Measurements from ENCODE around the gene SHE. TPM values are rescaled to one million over a fixed set of nuclear protein-coding genes. Genes with fewer than 3 reads are reported as not detected.

SHE gene
- total RNA-seq, 1 experiment from 2014 or later, result 0.79 TPM

GRCh38 chr1:154501423-154502065 is 668 bp downstream of the SHE start:
- Mint-ChIP-seq H3K4me3 (peak overlapping the region; percentile 70), H3K9me3 (0 out of 2 replicates have a peak, but pooled peaks cover 8% of the 10 kb centered on the region), H3K27me3 (ENCODE audit: low read depth) (peaks cover 77% of the 10 kb centered on the region), H3K27ac (no peak overlapping the region), H3K4me1 (peaks cover 11% of the 10 kb centered on the region), H3K36me3 (peaks cover 4% of the 10 kb centered on the region)
- TF ChIP-seq, protein P1, sequence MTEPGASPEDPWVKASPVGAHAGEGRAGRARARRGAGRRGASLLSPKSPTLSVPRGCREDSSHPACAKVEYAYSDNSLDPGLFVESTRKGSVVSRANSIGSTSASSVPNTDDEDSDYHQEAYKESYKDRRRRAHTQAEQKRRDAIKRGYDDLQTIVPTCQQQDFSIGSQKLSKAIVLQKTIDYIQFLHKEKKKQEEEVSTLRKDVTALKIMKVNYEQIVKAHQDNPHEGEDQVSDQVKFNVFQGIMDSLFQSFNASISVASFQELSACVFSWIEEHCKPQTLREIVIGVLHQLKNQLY (CRISPR knock-in tag; IDR thresholded peaks at IDR 0.05), result no peak
- TF ChIP-seq HMGA2 (CRISPR knock-in tag; IDR thresholded peaks at IDR 0.05), result no peak
- no peak for TF ChIP-seq NR3C1 (CRISPR knock-in tag; conservative IDR thresholded peaks at IDR 0.05; ENCODE audit: low read depth)
- no peak for TF ChIP-seq NFATC4 (CRISPR knock-in tag; IDR thresholded peaks at IDR 0.05)
- ATAC-seq (peak; percentile 54), DNase-seq (ENCODE audit: low spot score) (peak; percentile 59)
- ChIA-PET CTCF (interaction anchor here (0.6 to 2.9 kb wide), 5 partner anchors 8 to 45 kb away, joined by 3 to 10 read pairs (median 4); no protein-coding TSS in a partner anchor), POLR2A (no interaction called here)

DNA sequence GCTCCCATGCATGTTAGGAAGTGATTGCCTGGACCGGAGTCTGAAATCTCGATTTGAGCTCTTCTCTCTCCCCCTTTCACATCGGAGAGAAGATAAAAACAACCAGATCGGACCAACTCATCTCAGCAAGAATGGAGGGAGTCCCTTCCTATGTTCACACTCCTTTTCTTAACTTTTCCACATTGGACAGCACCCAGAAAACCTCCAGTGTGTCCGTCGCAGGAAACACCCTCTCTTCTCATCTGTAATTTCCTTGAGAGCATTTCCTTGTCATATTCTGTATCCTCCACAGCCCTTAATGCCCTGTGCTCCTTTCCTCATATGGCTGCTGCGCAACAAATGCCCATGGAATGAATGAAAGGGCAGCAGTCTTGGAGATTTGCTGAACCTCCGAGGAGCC is 1.7 kb downstream of the SHE start:
- DNase-seq (ENCODE audit: low spot score) (no peak), ATAC-seq (no peak)
- Mint-ChIP-seq H3K36me3 (no peaks in the 10 kb centered on the region; the same call in 1 of the 2 replicates), H3K9me3 (no peaks in the 10 kb centered on the region), H3K27me3 (ENCODE audit: low read depth) (peaks cover 67% of the 10 kb centered on the region), H3K4me1 (peaks cover 12% of the 10 kb centered on the region), H3K4me3 (no peak overlapping the region), H3K27ac (no peak overlapping the region)
- CTCF ChIA-PET, result interaction anchor here (0.5 to 2.9 kb wide), 4 partner anchors 20 to 60 kb away, joined by 3 to 10 read pairs (median 7); no protein-coding TSS in a partner anchor
- TF ChIP-seq NFATC4 (CRISPR knock-in tag; IDR thresholded peaks at IDR 0.05), result no peak
- TF ChIP-seq, protein P2, sequence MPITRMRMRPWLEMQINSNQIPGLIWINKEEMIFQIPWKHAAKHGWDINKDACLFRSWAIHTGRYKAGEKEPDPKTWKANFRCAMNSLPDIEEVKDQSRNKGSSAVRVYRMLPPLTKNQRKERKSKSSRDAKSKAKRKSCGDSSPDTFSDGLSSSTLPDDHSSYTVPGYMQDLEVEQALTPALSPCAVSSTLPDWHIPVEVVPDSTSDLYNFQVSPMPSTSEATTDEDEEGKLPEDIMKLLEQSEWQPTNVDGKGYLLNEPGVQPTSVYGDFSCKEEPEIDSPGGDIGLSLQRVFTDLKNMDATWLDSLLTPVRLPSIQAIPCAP (CRISPR knock-in tag; IDR thresholded peaks at IDR 0.05), result no peak
- TF ChIP-seq, protein P1 (CRISPR knock-in tag; IDR thresholded peaks at IDR 0.05), result no peak
- TF ChIP-seq, protein P3, sequence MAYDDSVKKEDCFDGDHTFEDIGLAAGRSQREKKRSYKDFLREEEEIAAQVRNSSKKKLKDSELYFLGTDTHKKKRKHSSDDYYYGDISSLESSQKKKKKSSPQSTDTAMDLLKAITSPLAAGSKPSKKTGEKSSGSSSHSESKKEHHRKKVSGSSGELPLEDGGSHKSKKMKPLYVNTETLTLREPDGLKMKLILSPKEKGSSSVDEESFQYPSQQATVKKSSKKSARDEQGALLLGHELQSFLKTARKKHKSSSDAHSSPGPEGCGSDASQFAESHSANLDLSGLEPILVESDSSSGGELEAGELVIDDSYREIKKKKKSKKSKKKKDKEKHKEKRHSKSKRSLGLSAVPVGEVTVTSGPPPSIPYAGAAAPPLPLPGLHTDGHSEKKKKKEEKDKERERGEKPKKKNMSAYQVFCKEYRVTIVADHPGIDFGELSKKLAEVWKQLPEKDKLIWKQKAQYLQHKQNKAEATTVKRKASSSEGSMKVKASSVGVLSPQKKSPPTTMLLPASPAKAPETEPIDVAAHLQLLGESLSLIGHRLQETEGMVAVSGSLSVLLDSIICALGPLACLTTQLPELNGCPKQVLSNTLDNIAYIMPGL (CRISPR knock-in tag; IDR thresholded peaks at IDR 0.05), result no peak
- TF ChIP-seq NR3C1 (CRISPR knock-in tag; conservative IDR thresholded peaks at IDR 0.05; ENCODE audit: low read depth), result no peak
- no peak for TF ChIP-seq CREM (CRISPR knock-in tag; IDR thresholded peaks at IDR 0.05)
- no peak for TF ChIP-seq RORB (CRISPR knock-in tag; IDR thresholded peaks at IDR 0.05)
- no peak for TF ChIP-seq ATF2 (CRISPR knock-in tag; IDR thresholded peaks at IDR 0.05; ENCODE audit: borderline replicate concordance, low read depth)
- no peak for TF ChIP-seq RELA (CRISPR knock-in tag; IDR thresholded peaks at IDR 0.05; ENCODE audit: borderline replicate concordance)
- TF ChIP-seq OVOL2 (CRISPR knock-in tag; IDR thresholded peaks at IDR 0.05; ENCODE audit: borderline replicate concordance), result no peak
- TF ChIP-seq ZNF281 (CRISPR knock-in tag; IDR thresholded peaks at IDR 0.05), result no peak
- no peak for TF ChIP-seq GABPB1 (CRISPR knock-in tag; IDR thresholded peaks at IDR 0.05)
- no peak for TF ChIP-seq ZNF121 (CRISPR knock-in tag; IDR thresholded peaks at IDR 0.05)
- TF ChIP-seq USF2 (CRISPR knock-in tag; IDR thresholded peaks at IDR 0.05), result no peak
- TF ChIP-seq USF1 (CRISPR knock-in tag; IDR thresholded peaks at IDR 0.05), result no peak
- no peak for TF ChIP-seq ETV6 (CRISPR knock-in tag; IDR thresholded peaks at IDR 0.05)
- POLR2A ChIA-PET, result no interaction called here
